ENCODE results near the gene SSU72.

GRCh38 chr1:1535201-1536018, 39.3 kb downstream of the SSU72 start:
- TF ChIP-seq EZH2phosphoT487 (IDR thresholded peaks at IDR 0.05; ENCODE audit: borderline replicate concordance) (no peak), CTCF (conservative IDR thresholded peaks at IDR 0.05; ENCODE audit: low read length) (no peak)

Measured in Loucy (cell line).